Lung microvascular endothelial cell (primary cell): ENCODE data around the gene CANT1. TPM values are rescaled to one million over a fixed set of nuclear protein-coding genes. Genes with fewer than 3 reads are reported as not detected.
"Not testable (repeated sequence)": the region's sequence is repeated elsewhere in the genome, so short reads cannot be mapped to it uniquely, and the experiment has no call there.

Experiments
- DNase-seq, 2 donors: peaks; one replicate each; pipeline versions ENCODE4 v3.0.0 to v3.0.0-alpha.2; 2010; ENCODE audit warnings: low read depth in 2 of 2
- total RNA-seq: library from RNA; depleted of rRNA; stranded (reverse); fragments of >200 nt; gene quantifications from 2 replicates; pipeline ENCODE4 v1.2.1, GENCODE V29; 2014

The CANT1 gene
- total RNA-seq, 1 donor from 2014 or later = 39.7 TPM

DNA sequence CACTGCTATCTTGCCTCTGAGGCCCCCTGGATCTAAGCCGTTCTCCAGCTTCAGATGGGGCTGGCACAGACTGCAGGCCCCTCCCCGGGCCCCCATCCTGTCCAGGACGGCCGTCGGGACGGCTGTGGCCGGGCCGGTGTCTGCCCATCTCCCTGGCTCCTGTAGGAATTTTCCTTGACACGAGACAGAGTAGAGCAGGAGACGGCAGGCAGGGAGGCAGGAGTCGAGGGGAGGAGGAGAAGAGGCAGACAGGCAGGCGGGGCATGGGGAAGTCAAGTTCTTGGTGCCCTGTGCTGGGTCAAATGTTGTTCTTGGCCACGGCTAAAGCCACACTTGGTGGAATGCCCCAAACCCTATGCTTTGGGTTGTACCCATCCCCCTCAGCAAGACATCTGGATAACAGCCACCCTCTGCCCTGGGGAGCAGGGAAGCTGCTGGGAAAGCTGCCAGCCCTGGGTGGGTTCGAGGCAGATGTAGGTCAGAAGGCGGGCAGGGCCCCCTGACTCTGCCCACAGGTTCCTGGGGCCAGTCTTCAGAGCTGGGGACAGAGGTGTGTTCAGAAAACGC is 18.4 kb upstream of the CANT1 start:
- peak in 1 of 2 donors; percentile 25 for DNase-seq

DNA sequence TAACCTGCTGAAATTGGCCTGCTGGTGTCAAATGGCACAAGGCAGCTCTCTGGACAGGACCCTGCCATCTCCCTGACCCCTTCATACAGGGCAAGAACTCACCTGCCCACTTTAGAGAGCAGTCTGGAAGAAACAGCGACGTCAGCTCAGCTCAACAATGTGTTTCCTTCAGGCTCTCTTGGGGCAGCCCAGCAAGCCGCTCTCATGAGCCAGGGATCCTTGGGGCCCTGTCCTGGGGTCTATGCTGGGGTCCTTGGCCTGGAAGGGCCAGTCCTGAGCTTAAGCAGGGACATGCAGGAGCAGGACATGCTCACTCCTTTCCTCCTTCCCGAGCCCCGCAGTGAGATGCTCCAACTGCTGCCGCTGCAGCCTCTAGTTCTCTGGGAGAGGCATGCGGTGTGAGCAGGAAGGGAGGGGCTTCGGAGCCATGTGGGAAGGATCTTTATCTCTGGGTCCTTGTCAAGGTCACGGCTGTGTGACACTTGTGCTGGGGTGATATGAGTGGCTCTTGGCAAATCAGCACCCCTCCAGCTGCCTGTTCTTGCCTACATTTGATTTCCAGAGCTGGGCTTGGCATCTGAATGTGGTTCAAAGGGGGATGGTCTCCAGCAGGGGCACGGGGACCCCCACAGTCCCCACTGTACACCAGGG is 17.8 kb upstream of the CANT1 start:
- no peak for DNase-seq

DNA sequence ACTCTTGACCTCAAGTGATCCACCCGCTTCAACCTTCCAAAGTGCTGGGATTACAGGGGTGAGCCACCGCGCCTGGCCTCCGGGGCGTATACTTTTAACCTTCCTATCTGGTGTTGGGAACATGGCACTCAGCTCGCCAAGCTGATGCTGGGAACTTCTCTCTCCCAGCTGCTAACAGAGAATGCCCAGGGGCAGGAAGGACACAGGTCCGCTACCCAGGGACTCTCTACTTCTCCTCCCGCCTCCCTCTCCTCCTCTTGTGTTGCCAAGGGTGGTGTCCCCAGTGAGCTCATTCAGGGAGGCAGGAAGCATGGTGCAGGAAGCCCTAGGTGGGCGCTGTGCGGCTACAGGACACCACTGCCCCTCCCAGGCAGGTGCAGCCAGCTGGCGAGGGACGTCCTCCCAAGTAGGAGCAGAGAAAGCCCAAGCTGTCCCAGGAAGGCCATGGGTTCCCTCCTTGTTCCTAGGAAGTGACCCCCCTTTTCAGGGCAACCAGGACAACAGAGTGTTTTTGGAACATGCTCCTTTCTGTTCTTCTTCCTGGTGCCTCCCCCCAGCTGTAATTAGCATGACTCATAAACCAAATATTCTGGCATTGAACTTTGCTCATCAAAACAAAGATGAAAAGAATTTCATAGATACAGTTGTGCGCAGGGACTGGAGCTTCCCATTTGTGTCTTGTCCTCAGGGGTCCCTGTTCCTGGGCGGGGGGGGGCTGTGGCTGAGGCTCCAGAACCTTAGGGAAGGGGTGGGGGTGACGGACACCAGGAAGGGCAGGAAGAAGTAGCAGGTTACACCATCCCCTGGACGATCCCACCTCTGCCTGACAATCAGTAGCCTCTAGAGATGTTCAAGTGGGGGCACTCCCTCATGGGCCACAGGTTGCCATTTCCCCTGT is 17.1 kb upstream of the CANT1 start:
- peak; percentile 29 to 70 for DNase-seq

DNA sequence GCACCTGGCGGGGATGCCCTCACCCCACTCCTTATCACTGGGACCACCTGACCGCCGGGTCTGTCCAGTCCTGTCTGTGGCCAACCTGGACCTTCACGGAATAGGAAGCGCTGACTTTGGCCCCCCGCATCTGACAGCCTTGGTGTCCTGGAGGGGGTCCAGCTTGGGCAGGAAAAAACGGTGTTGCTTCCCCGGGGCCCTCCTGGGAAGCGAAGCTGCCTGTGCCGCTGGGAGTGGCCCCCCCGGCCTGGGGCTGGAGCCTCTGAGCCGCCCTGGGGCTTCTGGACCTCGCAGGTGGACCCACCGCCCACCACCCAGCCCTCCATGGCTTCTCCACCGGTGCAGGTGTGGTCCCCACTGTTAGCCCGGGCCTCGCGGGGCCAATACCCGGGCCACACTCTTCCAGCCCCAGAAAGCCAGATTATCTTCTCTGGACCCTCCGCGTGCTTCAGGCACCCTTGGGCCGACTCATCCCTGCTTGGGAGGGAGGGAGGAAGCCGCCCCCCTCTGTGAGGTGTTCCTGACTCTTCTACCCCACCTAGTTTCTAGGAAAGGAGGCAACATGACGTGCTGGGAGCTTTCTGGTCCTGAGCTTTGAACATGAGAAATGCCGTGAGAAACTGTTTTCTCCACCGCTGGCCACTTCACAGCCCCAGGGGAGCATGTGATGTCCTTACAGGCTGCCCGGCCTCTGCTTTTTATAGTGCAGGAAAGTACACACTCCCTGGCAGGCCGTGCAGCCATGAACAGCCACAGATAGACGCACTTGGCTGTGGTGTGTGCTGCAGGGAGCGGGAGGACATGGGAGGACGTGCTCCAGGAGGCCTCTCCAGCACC is 15.6 kb upstream of the CANT1 start:
- DNase-seq = no peak

DNA sequence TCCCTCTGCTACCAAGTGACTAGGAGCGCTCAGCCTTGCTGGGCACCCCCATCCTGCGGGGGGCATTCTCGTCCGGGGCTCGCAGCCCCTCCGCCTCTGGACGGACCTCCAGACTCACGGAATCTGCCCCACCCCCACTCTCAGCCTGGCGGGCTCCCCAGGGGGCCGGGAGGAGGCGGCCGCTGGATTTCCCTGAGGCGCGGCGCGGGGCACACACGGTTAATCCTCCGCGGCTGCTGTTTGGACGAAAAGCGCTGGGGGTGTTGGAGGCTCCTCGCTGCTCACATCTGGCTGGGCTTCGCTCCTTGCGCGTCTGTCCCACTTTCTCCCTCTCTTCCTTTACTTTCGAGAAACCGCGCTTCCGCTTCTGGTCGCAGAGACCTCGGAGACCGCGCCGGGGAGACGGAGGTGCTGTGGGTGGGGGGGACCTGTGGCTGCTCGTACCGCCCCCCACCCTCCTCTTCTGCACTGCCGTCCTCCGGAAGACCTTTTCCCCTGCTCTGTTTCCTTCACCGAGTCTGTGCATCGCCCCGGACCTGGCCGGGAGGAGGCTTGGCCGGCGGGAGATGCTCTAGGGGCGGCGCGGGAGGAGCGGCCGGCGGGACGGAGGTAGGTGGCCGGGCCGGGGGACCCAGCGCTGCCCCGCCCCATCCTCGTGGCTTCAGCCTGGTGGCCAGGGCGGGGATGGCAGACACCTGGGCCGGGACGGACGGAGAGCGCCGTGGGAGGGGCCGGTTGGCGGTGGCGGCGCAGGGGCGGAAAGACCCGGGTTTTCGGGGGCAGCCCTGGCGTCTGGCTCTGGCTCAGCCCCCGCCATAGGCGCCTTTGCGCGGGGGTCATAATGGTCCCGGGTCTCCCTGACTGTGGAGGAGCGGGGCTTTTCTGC is 14.6 kb upstream of the CANT1 start, which contains the start of gene C1QTNF1:
Gene C1QTNF1, plus strand, starts transcription at position 284 of the 886 bp plus-strand sequence. CDS start 19,800 bp downstream, outside the sequence.
- DNase-seq = peak in 1 of 2 donors; percentile 37

DNA sequence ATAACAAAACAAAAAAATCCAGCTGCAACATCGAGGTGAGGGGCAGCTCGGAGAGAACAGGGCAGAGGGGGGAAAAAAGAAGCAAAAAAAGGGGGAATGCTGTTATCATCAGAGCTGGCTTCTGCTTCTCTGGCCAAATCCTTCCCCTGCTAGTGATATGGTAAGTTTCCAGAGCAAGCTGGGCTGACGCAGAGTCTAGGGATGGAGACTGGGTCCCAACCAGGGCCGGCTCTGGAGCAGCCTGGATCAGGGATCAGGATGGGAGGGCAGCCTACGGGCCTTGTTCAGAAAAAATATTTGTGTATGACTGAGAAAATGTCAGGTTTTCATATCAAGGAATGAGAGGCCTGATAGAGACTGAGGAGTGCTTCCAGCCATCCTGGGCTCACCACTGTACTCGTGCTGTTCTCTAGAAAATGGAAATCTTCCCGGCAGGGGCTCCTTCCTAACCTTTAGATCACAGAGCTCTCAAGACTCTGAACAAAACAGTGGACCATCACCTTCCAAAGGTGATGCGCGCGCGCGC is 13.7 kb upstream of the CANT1 start:
- DNase-seq = no peak

DNA sequence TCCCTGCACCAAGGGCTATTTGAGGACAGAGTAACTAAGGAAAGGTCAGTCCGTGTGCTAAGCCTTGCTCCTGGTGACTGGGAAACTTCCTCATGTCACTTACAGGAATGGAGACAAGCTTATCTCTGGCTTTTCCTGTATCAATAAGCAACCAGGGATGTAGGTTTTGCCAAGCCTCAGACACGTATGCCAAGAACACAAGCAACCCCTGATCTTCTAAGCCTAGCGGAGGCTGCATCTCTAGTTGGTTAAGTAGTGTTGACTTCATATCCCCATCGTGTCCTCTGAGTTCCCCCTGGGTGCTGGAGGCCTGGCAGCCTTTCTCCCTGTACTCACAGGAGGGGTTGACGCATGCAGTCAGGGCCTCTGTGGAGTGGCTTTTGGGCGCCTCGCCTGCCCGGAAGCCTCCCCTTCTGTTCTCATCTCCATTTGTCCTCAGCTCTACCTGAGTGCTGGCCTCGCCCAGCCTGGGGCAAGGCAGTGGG is 13.0 kb upstream of the CANT1 start:
- no peak for DNase-seq

DNA sequence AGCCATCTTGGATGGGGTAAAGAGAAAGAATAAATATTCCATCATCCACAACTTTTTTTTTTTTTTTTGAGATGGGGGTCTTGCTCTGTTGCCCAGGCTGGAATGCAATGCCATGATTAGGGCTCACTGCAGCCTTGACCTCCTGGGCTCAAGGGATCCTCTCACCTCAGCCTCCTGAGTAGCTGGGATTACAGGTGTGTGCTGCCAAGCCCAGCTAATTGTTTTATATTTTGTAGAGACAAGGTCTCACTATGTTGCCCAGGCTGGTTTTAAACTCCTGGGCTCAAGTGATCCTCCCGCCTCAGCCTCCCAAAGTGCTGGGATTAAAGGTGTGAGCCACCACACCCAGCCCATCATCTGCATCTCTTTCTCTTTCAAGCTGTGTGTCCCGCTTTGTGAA is 12.4 kb upstream of the CANT1 start:
- DNase-seq = not testable (repeated sequence)

DNA sequence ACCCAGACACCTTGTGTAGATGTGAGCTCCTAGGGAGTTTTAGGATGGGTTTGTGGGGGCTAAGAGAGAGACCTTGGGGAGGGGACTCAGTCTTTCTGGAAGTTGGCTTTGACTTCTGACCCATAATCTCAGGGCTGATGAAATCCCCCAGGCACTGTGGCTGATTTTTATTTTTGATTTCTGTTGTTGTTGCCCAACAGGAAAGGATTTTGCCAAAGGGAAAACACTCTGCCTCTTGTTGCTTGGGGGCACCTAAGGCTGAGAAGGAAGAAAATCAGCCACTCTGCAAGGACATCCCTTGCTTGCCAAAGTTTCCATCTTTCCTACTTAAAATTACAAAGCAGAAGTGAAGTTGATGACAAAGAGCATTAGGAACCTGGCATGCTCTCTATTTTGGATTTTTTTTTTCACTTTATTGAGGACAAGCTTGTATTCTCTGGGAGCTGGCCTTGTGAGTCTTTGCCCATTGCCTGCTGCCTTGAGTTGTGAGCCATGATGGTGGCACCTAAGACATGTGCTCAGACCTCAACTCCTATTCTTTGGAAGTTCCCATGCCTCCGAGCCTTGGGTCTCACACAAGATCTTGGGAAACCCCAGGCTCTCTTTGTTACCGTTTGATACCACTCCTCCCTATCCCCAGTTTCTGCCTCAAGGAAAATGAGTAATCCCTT is 11.2 kb upstream of the CANT1 start:
- no peak for DNase-seq

DNA sequence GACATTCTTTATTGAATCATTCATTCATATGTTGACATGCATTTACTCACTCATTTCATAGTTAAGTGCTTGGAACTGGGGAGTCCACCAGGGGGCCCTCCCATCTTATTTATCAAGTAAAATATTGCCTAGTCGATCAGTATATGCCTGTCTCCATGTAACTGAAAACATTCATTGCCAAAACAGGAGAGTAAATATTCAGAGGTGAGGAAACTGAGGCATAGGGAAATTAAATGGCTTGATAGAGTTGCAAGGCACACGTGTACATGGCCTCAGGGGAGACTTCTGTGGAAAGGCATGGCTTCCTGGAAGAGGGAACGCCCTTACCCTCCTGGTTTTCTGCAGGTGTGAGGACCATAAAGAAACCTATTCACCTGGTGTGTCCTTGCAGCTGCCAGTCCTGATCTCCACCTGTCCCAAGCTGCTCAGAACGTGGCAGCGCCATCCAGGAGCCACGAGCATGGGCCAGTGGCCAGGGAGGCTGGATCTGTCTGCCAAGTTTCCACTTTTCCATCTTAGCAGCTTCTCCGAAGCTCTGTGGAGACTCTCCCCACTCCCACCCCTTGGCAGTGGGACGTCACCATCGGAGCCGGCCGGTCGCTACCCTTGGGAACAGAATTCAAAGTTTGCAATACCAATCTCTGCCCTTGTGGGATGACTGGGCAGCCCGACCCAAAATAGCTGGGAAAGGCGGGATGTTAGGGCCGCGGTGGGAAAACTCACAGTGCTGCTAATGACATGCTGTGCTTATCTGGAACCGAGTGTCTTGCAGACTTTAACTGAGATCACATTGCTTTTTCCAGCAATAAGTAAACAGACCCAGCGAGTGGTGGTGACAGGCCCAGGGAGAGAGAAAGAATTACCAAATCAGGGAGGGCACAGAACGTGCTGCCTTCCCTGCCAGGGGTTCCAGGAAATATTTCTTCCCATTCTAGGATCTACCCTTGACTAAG is 10.3 kb upstream of the CANT1 start:
- DNase-seq = peak; percentile 82 to 87

DNA sequence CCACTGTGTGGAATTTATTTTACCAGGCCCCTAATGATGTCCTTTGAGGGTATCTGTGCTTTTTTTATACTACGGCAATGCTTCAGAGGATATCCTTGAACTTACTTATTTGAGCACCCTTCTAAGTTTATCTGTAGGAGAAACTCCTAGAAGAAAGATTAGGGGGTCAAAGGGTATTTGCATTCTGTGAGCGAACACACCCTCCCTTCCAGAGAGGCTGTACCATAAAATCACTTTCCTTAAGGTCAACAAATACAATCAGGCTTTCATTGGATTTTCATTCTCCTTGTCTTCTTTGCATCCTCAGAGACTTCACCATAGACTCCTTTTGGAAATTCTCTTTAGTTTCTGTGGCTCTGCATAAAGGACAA is 9.7 kb upstream of the CANT1 start:
- DNase-seq = no peak

DNA sequence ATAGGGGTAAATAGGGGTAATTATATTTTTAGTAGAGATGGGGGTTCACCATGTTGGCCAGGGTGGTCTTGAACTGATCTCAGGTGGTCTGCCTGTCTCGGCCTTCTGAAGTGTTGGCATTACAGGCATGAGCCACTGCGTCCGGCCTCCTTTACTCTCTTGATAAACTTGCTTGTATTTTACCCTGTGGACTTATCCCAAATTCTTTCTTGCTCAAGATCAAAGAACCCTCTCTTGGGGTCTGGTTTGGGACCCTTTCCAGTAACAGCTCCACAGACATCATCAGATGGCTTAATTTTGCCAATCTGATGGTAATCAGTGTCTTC is 8.8 kb upstream of the CANT1 start:
- no peak for DNase-seq

DNA sequence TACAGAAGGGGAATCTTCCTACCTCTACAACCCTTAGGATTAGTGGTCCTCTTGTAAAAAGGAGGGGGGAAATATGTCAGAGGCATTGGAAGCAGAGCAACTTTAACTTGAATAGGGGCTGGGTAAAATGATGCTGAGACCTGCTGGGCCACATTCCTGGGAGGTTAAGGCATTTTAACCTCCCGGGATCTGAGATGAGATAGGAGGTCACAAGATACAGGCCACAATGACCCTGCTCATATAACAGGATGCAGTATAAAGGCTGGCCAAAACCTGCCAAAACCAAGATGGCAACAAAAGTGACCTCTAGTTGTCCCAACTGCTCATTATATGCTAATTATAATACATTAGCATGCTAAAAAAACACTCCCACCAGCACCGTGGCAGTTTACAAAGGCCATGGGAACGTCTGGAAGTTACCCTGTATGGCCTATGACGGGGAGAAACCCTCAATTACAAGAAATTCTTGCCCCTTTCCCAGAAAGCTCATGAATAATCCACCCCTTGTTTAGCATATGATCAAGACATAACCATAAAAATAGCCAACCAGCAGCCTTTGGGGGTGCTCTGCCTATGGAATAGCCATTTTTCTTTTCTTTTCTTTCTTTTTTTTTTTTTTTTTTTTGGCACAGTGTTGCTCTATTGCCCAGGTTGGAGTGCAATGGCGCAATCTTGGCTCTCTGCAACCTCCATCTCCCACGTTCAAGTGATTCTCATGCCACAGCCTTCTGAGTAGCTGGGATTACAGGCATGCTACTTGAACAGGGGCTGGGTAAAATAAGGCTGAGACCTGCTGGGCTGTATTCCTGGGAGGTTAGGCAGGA is 8.2 kb upstream of the CANT1 start:
- no peak for DNase-seq

DNA sequence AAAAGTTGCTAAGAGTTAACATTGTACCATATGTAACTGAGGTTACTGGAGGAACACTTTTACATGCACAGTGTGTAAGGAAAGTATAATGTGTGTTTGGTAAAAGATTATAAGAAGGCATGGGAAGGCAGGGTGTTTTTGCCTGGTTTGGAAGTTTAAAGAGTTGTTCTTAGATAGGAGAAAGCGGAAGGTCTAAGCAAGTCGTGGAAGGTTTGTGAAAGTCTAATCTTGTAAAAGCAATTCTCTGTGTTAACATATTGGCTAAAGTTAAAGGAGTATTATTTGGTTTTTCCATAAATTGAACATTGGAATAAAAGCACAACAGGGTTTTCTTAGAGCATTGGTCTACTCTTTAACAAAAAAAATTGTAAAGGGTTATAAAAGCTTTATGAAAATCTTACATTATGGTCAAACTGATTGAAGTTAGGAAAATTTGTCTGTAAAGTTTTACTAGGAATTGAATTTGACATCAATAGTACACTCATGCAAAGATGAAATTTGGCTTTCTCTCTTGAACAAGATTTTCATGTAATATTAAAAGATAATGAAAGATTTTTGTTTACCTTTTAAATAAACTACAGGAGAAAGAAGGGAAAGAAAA is 4.7 kb upstream of the CANT1 start:
- no peak for DNase-seq

DNA sequence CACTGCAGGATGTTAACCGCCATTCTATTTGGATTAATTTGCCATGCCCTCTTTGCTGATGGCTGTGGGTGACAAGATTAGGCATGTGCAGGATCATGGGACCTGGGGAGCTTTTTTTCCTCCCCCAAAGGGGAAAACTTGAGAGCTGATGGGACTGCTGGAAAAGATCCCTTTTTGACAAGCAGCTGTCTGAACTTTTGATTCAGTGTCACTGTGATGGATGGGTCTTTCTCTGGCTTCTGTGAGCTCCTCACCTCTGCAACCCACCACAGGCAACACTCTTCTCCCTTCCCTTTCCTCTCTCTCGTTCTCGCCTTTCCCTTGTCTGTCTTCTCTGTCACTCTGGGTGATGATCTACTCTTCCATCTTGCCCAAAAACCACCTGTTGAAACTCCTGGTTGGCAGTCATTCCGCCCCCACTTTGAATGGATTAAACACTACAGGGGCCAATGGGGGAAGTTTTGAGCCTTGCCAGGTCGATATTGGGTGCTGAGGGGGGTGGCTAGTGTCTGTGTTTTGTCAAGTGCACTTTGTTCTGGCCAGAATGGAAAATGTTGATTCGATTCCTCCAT is 3.1 kb upstream of the CANT1 start:
- no peak for DNase-seq

DNA sequence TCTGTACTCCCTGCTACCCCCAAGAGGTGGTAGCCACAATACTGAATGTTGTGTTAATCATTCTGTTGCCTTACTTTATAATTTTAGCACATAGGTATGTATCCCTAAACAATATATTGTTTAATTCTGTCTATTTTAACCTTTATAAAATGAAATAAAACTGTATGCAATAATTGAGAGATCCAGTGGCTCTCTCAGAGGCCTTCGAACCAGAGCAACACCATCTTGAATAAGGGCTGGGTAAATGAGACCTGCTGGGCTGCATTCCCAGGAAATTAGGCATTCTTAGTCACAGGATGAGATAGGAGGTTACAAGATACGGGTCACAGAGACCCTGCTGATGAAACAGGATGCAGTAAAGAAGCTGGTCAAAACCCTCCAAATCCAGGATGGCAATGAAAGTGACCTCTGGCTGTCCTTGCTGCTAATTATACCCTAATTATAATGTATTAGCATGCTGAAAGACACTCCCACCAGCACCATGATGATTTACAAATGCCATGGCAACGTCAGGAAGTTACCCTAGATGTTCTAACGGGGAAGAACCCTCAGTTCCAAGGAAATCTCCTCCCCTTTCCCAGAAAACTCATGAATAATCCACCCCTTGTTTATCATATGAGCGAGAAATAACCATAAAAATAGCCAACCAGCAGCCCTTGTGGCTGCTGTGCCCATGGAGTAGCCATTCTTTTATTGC is 2.0 kb upstream of the CANT1 start:
- peak in 1 of 2 donors; percentile 88 for DNase-seq
